Type B pancreatic cell (in vitro differentiated cells): ENCODE measurements around the gene PLA2R1. TPM values are rescaled to one million over a fixed set of nuclear protein-coding genes. Genes with fewer than 3 reads are reported as not detected.

Source experiments
- DNase-seq: peaks from one replicate; pipeline ENCODE4 v3.0.0; 2021; ENCODE audit warnings: mixed read lengths; ENCODE audit not compliant: unreplicated experiment; ENCODE audit errors: extremely low spot score
- H3K27ac Mint-ChIP-seq: 2 replicates; pipeline ENCODE4 v1.8.0; 2021; ENCODE audit warnings: mild to moderate bottlenecking, mixed read lengths
- H3K27me3 Mint-ChIP-seq: 2 replicates; pipeline ENCODE4 v1.8.0; 2021; ENCODE audit warnings: mixed read lengths
- H3K36me3 Mint-ChIP-seq: 2 replicates; pipeline ENCODE4 v1.8.0; 2021; ENCODE audit warnings: mixed read lengths
- H3K4me1 Mint-ChIP-seq: one replicate; pipeline ENCODE4 v1.8.0; 2021; ENCODE audit warnings: mixed read lengths; ENCODE audit not compliant: unreplicated experiment
- H3K4me3 Mint-ChIP-seq: 2 replicates; pipeline ENCODE4 v1.8.0; 2021; ENCODE audit warnings: mild to moderate bottlenecking, mixed read lengths
- H3K9me3 Mint-ChIP-seq: 2 replicates; pipeline ENCODE4 v1.8.0; 2021; ENCODE audit warnings: mixed read lengths
- CTCF ChIP-seq: fragments of 200-600 bp; sonication (generic); conservative IDR thresholded peaks from 2 replicates; pipeline ENCODE4 v1.5.0; 2021; ENCODE audit warnings: antibody characterized with exemption, mild to moderate bottlenecking
- total RNA-seq: library from RNA; stranded (reverse); gene quantifications from 2 replicates; pipeline ENCODE4 v1.2.1, GENCODE V29; 2021; ENCODE audit warnings: low replicate concordance

Gene PLA2R1
- total RNA-seq, 1 donor from 2014 or later, result 3.6 TPM

GRCh38 chr2:160087854-160088745 is 25.7 kb upstream of the PLA2R1 start:
- peaks cover 8% of the 10 kb centered on the region for H3K9me3 Mint-ChIP-seq
- H3K27me3 Mint-ChIP-seq, result no peaks in the 10 kb centered on the region

GRCh38 chr2:160085662-160086061 is 23.2 kb upstream of the PLA2R1 start:
- H3K9me3 Mint-ChIP-seq, result peaks cover 8% of the 10 kb centered on the region
- H3K4me3 Mint-ChIP-seq, result no peak overlapping the region
- no peaks in the 10 kb centered on the region for H3K4me1 Mint-ChIP-seq
- no peaks in the 10 kb centered on the region for H3K27me3 Mint-ChIP-seq
- DNase-seq, result no peak
- peak; percentile 50 for TF ChIP-seq CTCF
- H3K27ac Mint-ChIP-seq, result no peak overlapping the region
- no peaks in the 10 kb centered on the region for H3K36me3 Mint-ChIP-seq

More at GRCh38 chr2:160087854-160088745, 25.7 kb upstream of the PLA2R1 start:
- Mint-ChIP-seq H3K4me3 (no peak overlapping the region), H3K36me3 (no peaks in the 10 kb centered on the region), H3K27ac (no peak overlapping the region), H3K4me1 (no peaks in the 10 kb centered on the region)
- DNase-seq, result no peak
- peak; percentile 54 for TF ChIP-seq CTCF

- TF ChIP-seq CTCF, result no peak
- peaks cover 6% of the 10 kb centered on the region for H3K9me3 Mint-ChIP-seq
- no peak overlapping the region for H3K4me3 Mint-ChIP-seq
- no peaks in the 10 kb centered on the region for H3K4me1 Mint-ChIP-seq
- H3K27ac Mint-ChIP-seq, result no peak overlapping the region
- no peaks in the 10 kb centered on the region for H3K27me3 Mint-ChIP-seq
- no peak for DNase-seq
- H3K36me3 Mint-ChIP-seq, result no peaks in the 10 kb centered on the region
Measured at GRCh38 chr2:160077912-160078810, 15.7 kb upstream of the PLA2R1 start.

- H3K4me1 Mint-ChIP-seq, result no peaks in the 10 kb centered on the region
- H3K27ac Mint-ChIP-seq, result no peak overlapping the region
- no peak for DNase-seq
- TF ChIP-seq CTCF, result no peak
- no peaks in the 10 kb centered on the region for H3K27me3 Mint-ChIP-seq
- H3K9me3 Mint-ChIP-seq, result peaks cover 6% of the 10 kb centered on the region
- no peaks in the 10 kb centered on the region for H3K36me3 Mint-ChIP-seq
- H3K4me3 Mint-ChIP-seq, result no peak overlapping the region
Measured at GRCh38 chr2:160076914-160077313, 14.5 kb upstream of the PLA2R1 start.

- no peaks in the 10 kb centered on the region for H3K36me3 Mint-ChIP-seq
- H3K9me3 Mint-ChIP-seq, result peaks cover 6% of the 10 kb centered on the region
- DNase-seq, result no peak
- H3K4me1 Mint-ChIP-seq, result no peaks in the 10 kb centered on the region
- no peak overlapping the region for H3K27ac Mint-ChIP-seq
- H3K27me3 Mint-ChIP-seq, result no peaks in the 10 kb centered on the region
- TF ChIP-seq CTCF, result no peak
- no peak overlapping the region for H3K4me3 Mint-ChIP-seq
Measured at GRCh38 chr2:160076241-160076640, 13.8 kb upstream of the PLA2R1 start.
